K562 (cell line): Measurements from ENCODE around the gene LRMDA. TPM values are rescaled to one million over a fixed set of nuclear protein-coding genes. Genes with fewer than 3 reads are reported as not detected.

Source experiments
- ATAC-seq: fragments of 200-7000 bp; cut with Tn5 transposase; 3 replicates; pipeline ENCODE4 v1.9.1; 2020; ENCODE audit warnings: moderate library complexity
- BruUV-seq: library from RNA; stranded (reverse); fragments of 400-500 nt; replicated peaks from 2 replicates; lab custom pipeline; 2021; lab: Mats Ljungman, UMichigan
- CTCF ChIA-PET: fragments of 300-600 bp; formaldehyde crosslinking; extraction: SDS; loops from one replicate; lab custom pipeline; 2021; ENCODE audit warnings: low intra/inter-chr PET ratio; lab: Yijun Ruan, JAX
- POLR2A ChIA-PET: fragments of 300-600, 350-650 bp; sonication (Branson Sonifier 250); formaldehyde crosslinking; extraction: SDS; loops from one replicate; lab custom pipeline; 2021; ENCODE audit warnings: antibody characterized with exemption, inconsistent platforms; lab: Yijun Ruan, JAX
- DNase-seq, 4 experiments: peaks; one replicate each; pipeline versions ENCODE4 v3.0.0 to v3.0.0-alpha.2; 2011 to 2018; ENCODE audit warnings: low spot score in 3 of 4, mixed read lengths in 3 of 4; ENCODE audit errors: extremely low read depth in 1 of 4
- FAIRE-seq: peaks from 2 replicates; lab custom pipeline; 2011; peaks lifted over from hg19 to GRCh38; lab: Jason Lieb, UNC
- H2AFZ ChIP-seq: 2 replicates; pipeline ENCODE4 v1.6.0; 2011; ENCODE audit warnings: low read depth, low read length, control low read depth, inconsistent platforms
- H3K27ac ChIP-seq: fragments of 200-600 bp; 3 replicates; pipeline ENCODE4 v1.8.0; 2011; ENCODE audit warnings: low read depth, mild to moderate bottlenecking, control low read depth, inconsistent platforms, low read length, moderate library complexity, mixed read lengths; ENCODE audit errors: extremely low read depth
- H3K27me3 ChIP-seq, 2 experiments: fragments of 300-600 bp in 1 of 2; 2 replicates in 1 of 2; 3 replicates in 1 of 2; pipeline versions ENCODE4 v1.6.0 to v1.8.0; 2011; ENCODE audit warnings: inconsistent platforms in 2 of 2, low read length in 2 of 2, mild to moderate bottlenecking in 1 of 2, mixed read lengths in 1 of 2, moderate library complexity in 1 of 2; ENCODE audit not compliant: control insufficient read depth in 2 of 2, insufficient read depth in 2 of 2
- H3K36me3 ChIP-seq: fragments of 300-600 bp; 3 replicates; pipeline ENCODE4 v1.8.0; 2011; ENCODE audit warnings: mild to moderate bottlenecking, low read length, inconsistent platforms; ENCODE audit not compliant: control insufficient read depth, insufficient read depth
- H3K4me1 ChIP-seq, 2 experiments: fragments of 200-600 bp in 1 of 2; replicated peaks in 1 of 2; 2 replicates in 1 of 2; 3 replicates in 1 of 2; pipeline versions ENCODE4 v1.5.1 to v1.8.0; 2011; ENCODE audit warnings: inconsistent platforms in 2 of 2, low read length in 2 of 2, mild to moderate bottlenecking in 1 of 2, mixed read lengths in 1 of 2, moderate library complexity in 1 of 2; ENCODE audit not compliant: control insufficient read depth in 2 of 2, insufficient read depth in 2 of 2
- H3K4me2 ChIP-seq: 2 replicates; pipeline ENCODE4 v1.6.1; 2011; ENCODE audit warnings: low read length, control low read depth, inconsistent platforms, mixed read lengths; ENCODE audit not compliant: insufficient read depth
- H3K4me3 ChIP-seq: fragments of 200-600 bp; sonication (generic), shearing (Covaris generic); 2 replicates; pipeline ENCODE4 v1.5.1; 2016; ENCODE audit warnings: control low read depth, inconsistent platforms
- H3K79me2 ChIP-seq: fragments of 200-600 bp; 3 replicates; pipeline ENCODE4 v1.8.0; 2011; ENCODE audit warnings: low read length, inconsistent platforms; ENCODE audit not compliant: control insufficient read depth, insufficient read depth
- H3K9ac ChIP-seq, 2 experiments: 2 replicates each; pipeline versions ENCODE4 v1.6.0 to v1.6.1; 2011; ENCODE audit warnings: low read depth in 2 of 2, low read length in 2 of 2, control low read depth in 1 of 2, inconsistent platforms in 1 of 2, mild to moderate bottlenecking in 1 of 2, mixed read lengths in 1 of 2; ENCODE audit not compliant: insufficient read depth in 1 of 2
- H3K9me1 ChIP-seq: one replicate; pipeline ENCODE4 v1.6.0; 2011; ENCODE audit warnings: inconsistent platforms, mild to moderate bottlenecking, low read length, moderate library complexity; ENCODE audit not compliant: control insufficient read depth, insufficient read depth
- H3K9me3 ChIP-seq: replicated peaks from 2 replicates; pipeline ENCODE4 v1.5.1; 2011; ENCODE audit warnings: low read depth, low read length, inconsistent platforms; ENCODE audit not compliant: control insufficient read depth, insufficient read depth
- H4K20me1 ChIP-seq: replicated peaks from 2 replicates; pipeline ENCODE4 v1.6.1; 2011; ENCODE audit warnings: low read length, inconsistent platforms, mixed read lengths; ENCODE audit not compliant: control insufficient read depth, insufficient read depth
- AFF1 ChIP-seq, 2 experiments: fragments of 450-650 bp; IDR thresholded peaks; 2 replicates each; pipeline ENCODE4 v1.6.1; 2018; ENCODE audit warnings: mild to moderate bottlenecking in 2 of 2, low read depth in 1 of 2; ENCODE audit not compliant: partially characterized antibody in 2 of 2
- BRF1 ChIP-seq: IDR thresholded peaks from 3 replicates; pipeline ENCODE4 v1.6.1; 2011; ENCODE audit warnings: borderline replicate concordance, mild to moderate bottlenecking; ENCODE audit not compliant: insufficient read length; ENCODE audit errors: extremely low read depth
- MLLT1 ChIP-seq, 2 experiments: fragments of 450-650 bp; IDR thresholded peaks; 2 replicates each; pipeline ENCODE4 v1.6.1; 2016
- NFYB ChIP-seq: IDR thresholded peaks from 2 replicates; pipeline ENCODE4 v1.6.1; 2011; ENCODE audit warnings: mild to moderate bottlenecking, moderate library complexity; ENCODE audit not compliant: insufficient read length; ENCODE audit errors: extremely low read depth
- PTRF ChIP-seq: fragments of 450-650 bp; IDR thresholded peaks from 2 replicates; pipeline ENCODE4 v1.6.1; 2016; ENCODE audit warnings: mild to moderate bottlenecking, missing genetic modification characterization, missing compliant biosample characterization
- RFX7 ChIP-seq: fragments of 250-450 bp; sonication (Bioruptor Pico); IDR thresholded peaks from 2 replicates; pipeline ENCODE4 v1.5.1; 2021; ENCODE audit warnings: mild to moderate bottlenecking
- XRCC4 ChIP-seq: IDR thresholded peaks from one replicate; pipeline ENCODE4 v1.6.1; 2011; ENCODE audit not compliant: insufficient read depth, insufficient read length; ENCODE audit errors: extremely low read depth
- WGBS: fragments of 100-300 bp; shearing (Covaris generic); methylation state at CpG from one replicate; pipeline ENCODE4 v1.1.6; 2016; ENCODE audit warnings: low coverage, mixed read lengths; ENCODE audit not compliant: insufficient coverage; ENCODE audit errors: missing lambda C conversion rate; 5-methylcytosine and 5-hydroxymethylcytosine counted together
- in situ Hi-C: fragments of 300-500 bp; cut with MboI; formaldehyde crosslinking; loops from 4 replicates; pipeline ENCODE4 v1.15.0; 2018; ENCODE audit warnings: inconsistent platforms, mixed read lengths
- intact Hi-C: fragments of 100-400 bp; cut with micrococcal nuclease; formaldehyde crosslinking; loops from 2 replicates; pipeline ENCODE4 v1.14.2; 2022
- polyA plus RNA-seq, 8 experiments: library from polyadenylated mRNA; depleted of rRNA in 4 of 8; stranded (reverse) in 5 of 8; unstranded in 3 of 8; fragments of >200 nt; fragmentation: Nextera tagmentation in 2 of 8; fragmentation: Illumina TruSeq in 1 of 8; extraction: Ambion mirVana in 2 of 8; extraction: Trizol in 1 of 8; gene quantifications; 2 replicates each; pipeline versions ENCODE4 v1.2.1 to v1.2.3, GENCODE V29; 2011 to 2014; ENCODE audit warnings: inconsistent platforms in 1 of 8, missing spikeins in 1 of 8
- total RNA-seq, 7 experiments: library from RNA; depleted of rRNA in 6 of 7; stranded (reverse); fragments of >200 nt in 6 of 7; fragmentation: Illumina TruSeq in 2 of 7; extraction: Trizol in 2 of 7; gene quantifications; 2 replicates each; pipeline versions ENCODE4 v1.2.1 to v1.2.3, GENCODE V29; 2011 to 2021; ENCODE audit warnings: low replicate concordance in 1 of 7
- TF ChIP-seq, protein P1 (sequence below): sonication (generic); formaldehyde crosslinking; IDR thresholded peaks from 2 replicates; pipeline ENCODE4 v1.8.0; 2022; ENCODE audit warnings: mild to moderate bottlenecking, missing genetic modification reagents

The LRMDA gene
- total and polyA plus RNA-seq, 9 of the 15 experiments (the other 6 are each of a cell fraction or from before 2014, with no cell fraction given) = 0.25 TPM; not detected in 8

- DNase-seq = no peak
- CTCF ChIA-PET = no interaction called here
- TF ChIP-seq RFX7 (CRISPR knock-in tag) = no peak
- no peak for TF ChIP-seq AFF1 (IDR thresholded peaks at IDR 0.05; ENCODE audit: low read depth in 1 of 2, partially characterized antibody in 2 of 2)
- TF ChIP-seq NFYB = no peak
- no peak for TF ChIP-seq BRF1
- TF ChIP-seq XRCC4 = no peak
- no peak for TF ChIP-seq PTRF (tag)
- TF ChIP-seq, protein P1, sequence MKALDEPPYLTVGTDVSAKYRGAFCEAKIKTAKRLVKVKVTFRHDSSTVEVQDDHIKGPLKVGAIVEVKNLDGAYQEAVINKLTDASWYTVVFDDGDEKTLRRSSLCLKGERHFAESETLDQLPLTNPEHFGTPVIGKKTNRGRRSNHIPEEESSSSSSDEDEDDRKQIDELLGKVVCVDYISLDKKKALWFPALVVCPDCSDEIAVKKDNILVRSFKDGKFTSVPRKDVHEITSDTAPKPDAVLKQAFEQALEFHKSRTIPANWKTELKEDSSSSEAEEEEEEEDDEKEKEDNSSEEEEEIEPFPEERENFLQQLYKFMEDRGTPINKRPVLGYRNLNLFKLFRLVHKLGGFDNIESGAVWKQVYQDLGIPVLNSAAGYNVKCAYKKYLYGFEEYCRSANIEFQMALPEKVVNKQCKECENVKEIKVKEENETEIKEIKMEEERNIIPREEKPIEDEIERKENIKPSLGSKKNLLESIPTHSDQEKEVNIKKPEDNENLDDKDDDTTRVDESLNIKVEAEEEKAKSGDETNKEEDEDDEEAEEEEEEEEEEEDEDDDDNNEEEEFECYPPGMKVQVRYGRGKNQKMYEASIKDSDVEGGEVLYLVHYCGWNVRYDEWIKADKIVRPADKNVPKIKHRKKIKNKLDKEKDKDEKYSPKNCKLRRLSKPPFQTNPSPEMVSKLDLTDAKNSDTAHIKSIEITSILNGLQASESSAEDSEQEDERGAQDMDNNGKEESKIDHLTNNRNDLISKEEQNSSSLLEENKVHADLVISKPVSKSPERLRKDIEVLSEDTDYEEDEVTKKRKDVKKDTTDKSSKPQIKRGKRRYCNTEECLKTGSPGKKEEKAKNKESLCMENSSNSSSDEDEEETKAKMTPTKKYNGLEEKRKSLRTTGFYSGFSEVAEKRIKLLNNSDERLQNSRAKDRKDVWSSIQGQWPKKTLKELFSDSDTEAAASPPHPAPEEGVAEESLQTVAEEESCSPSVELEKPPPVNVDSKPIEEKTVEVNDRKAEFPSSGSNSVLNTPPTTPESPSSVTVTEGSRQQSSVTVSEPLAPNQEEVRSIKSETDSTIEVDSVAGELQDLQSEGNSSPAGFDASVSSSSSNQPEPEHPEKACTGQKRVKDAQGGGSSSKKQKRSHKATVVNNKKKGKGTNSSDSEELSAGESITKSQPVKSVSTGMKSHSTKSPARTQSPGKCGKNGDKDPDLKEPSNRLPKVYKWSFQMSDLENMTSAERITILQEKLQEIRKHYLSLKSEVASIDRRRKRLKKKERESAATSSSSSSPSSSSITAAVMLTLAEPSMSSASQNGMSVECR = no peak
- TF ChIP-seq MLLT1 (IDR thresholded peaks at IDR 0.05) = no peak
Observed at GRCh38 chr10:75782463-75783248, 351.2 kb downstream of the LRMDA start.

More at GRCh38 chr10:75782463-75783248, 351.2 kb downstream of the LRMDA start:
- Histone ChIP-seq H3K9ac (no peak overlapping the region), H3K9me3 (no peaks in the 10 kb centered on the region), H3K4me3 (no peak overlapping the region), H3K4me2 (no peak overlapping the region), H4K20me1 (no peaks in the 10 kb centered on the region), H3K9me1 (no peaks in the 10 kb centered on the region), H3K4me1 (no peaks in the 10 kb centered on the region), H3K27me3 (peaks cover 0 to 13% of the 10 kb centered on the region in 2 experiments; a peak in 3 of 5 replicates), H3K27ac (no peak overlapping the region), H3K79me2 (no peaks in the 10 kb centered on the region), H3K36me3 (no peaks in the 10 kb centered on the region), H2AFZ (no peak overlapping the region)
- intact Hi-C loops (no loop called here), in situ Hi-C loops (no loop called here)
- under 1% methylated on average over 18 of the region's 18 CpGs for WGBS
- FAIRE-seq (no peak), ATAC-seq (no peak)
- no TSS peak for BruUV-seq
- POLR2A ChIA-PET = interaction anchor here (0.6 kb wide), 1 partner anchor 504 kb away, joined by 3 read pairs; no protein-coding TSS in a partner anchor
